Tibial nerve (tissue), 3 donors: ENCODE data around the gene CHD6.

Source experiments
- POLR2A ChIP-seq, 2 donors: fragments of 450-650 bp; IDR thresholded peaks; one replicate each; pipeline ENCODE4 v1.6.1; 2017; ENCODE audit warnings: antibody characterized with exemption in 2 of 2, mild to moderate bottlenecking in 2 of 2, moderate library complexity in 2 of 2
- TF ChIP-seq, protein P1 (sequence below), 5 experiments: fragments of 200-600 bp in 3 of 5; fragments of 450-650 bp in 2 of 5; sonication (generic) in 3 of 5; IDR thresholded peaks; one replicate each; pipeline ENCODE4 v1.5.1; 2016 to 2019; ENCODE audit warnings: antibody characterized with exemption in 5 of 5, mild to moderate bottlenecking in 3 of 5, moderate library complexity in 2 of 5

- TF ChIP-seq POLR2A (IDR thresholded peaks at IDR 0.05) = no peak
- TF ChIP-seq, protein P1, sequence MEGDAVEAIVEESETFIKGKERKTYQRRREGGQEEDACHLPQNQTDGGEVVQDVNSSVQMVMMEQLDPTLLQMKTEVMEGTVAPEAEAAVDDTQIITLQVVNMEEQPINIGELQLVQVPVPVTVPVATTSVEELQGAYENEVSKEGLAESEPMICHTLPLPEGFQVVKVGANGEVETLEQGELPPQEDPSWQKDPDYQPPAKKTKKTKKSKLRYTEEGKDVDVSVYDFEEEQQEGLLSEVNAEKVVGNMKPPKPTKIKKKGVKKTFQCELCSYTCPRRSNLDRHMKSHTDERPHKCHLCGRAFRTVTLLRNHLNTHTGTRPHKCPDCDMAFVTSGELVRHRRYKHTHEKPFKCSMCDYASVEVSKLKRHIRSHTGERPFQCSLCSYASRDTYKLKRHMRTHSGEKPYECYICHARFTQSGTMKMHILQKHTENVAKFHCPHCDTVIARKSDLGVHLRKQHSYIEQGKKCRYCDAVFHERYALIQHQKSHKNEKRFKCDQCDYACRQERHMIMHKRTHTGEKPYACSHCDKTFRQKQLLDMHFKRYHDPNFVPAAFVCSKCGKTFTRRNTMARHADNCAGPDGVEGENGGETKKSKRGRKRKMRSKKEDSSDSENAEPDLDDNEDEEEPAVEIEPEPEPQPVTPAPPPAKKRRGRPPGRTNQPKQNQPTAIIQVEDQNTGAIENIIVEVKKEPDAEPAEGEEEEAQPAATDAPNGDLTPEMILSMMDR (IDR thresholded peaks at IDR 0.05) = no peak
These were observed 86.5 kb downstream of the CHD6 start for GRCh38 chr20:41531518-41532275.
